ENCODE measurements around the gene MGME1. TPM values are rescaled to one million over a fixed set of nuclear protein-coding genes. Genes with fewer than 3 reads are reported as not detected.

Gene MGME1
- total and polyA plus RNA-seq, 2 of the 13 experiments (the other 11 are each of a cell fraction or from before 2014, with no cell fraction given) = 36.7 to 66.6 TPM

GRCh38 chr20:17958373-17959256 lies 10.2 kb upstream of the MGME1 start (continued):
- TF ChIP-seq, protein P1, sequence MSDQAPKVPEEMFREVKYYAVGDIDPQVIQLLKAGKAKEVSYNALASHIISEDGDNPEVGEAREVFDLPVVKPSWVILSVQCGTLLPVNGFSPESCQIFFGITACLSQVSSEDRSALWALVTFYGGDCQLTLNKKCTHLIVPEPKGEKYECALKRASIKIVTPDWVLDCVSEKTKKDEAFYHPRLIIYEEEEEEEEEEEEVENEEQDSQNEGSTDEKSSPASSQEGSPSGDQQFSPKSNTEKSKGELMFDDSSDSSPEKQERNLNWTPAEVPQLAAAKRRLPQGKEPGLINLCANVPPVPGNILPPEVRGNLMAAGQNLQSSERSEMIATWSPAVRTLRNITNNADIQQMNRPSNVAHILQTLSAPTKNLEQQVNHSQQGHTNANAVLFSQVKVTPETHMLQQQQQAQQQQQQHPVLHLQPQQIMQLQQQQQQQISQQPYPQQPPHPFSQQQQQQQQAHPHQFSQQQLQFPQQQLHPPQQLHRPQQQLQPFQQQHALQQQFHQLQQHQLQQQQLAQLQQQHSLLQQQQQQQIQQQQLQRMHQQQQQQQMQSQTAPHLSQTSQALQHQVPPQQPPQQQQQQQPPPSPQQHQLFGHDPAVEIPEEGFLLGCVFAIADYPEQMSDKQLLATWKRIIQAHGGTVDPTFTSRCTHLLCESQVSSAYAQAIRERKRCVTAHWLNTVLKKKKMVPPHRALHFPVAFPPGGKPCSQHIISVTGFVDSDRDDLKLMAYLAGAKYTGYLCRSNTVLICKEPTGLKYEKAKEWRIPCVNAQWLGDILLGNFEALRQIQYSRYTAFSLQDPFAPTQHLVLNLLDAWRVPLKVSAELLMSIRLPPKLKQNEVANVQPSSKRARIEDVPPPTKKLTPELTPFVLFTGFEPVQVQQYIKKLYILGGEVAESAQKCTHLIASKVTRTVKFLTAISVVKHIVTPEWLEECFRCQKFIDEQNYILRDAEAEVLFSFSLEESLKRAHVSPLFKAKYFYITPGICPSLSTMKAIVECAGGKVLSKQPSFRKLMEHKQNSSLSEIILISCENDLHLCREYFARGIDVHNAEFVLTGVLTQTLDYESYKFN (CRISPR knock-in tag; conservative IDR thresholded peaks at IDR 0.05) = peak; percentile 77
- no peak for TF ChIP-seq HOXA5 (CRISPR knock-in tag; IDR thresholded peaks at IDR 0.05)

GRCh38 chr20:17959257-17959627 lies 9.6 kb upstream of the MGME1 start:
- DNase-seq (ENCODE audit: low spot score) (no peak), ATAC-seq (peak; percentile 0; the same call in 2 of the 3 replicates), FAIRE-seq (no peak)
- H3K27me3 ChIP-seq (ENCODE audit: control insufficient read depth in 1 of 2, insufficient read depth in 2 of 2, low read length in 2 of 2) = no peaks in the 10 kb centered on the region
- H3K4me1 ChIP-seq (ENCODE audit: insufficient read depth, low read length) = peaks cover 100% of the 10 kb centered on the region
- H3K4me2 ChIP-seq (ENCODE audit: low read depth, low read length) = peak overlapping the region; percentile 95
- CTCF ChIA-PET (ENCODE audit: low intra/inter-chr PET ratio, low total read pairs) = no interaction called here
- H3K9ac ChIP-seq (ENCODE audit: insufficient read depth, low read depth, low read length) = peak overlapping the region; percentile 42
- peaks cover 99% of the 10 kb centered on the region for H3K79me2 ChIP-seq (ENCODE audit: insufficient read depth, low read length)
- intact Hi-C loops (cut with micrococcal nuclease; ENCODE audit: unreplicated experiment) (loop anchor here (1.0 to 2.0 kb wide), 2 partner anchors 9 to 38 kb away; partner anchors contain the start of gene SNX5), in situ Hi-C loops (cut with HindIII; ENCODE audit: extremely low pct_ligation_motif_present, low pct_unique_long_range_greater_than_20kb) (no loop called here)
- TSS peak; percentile 0 for BruUV-seq (replicated peaks)
- POLR2A ChIA-PET = interaction anchor here (1.0 to 8.2 kb wide), 7 partner anchors 9 to 329 kb away, joined by 3 to 114 read pairs (median 4); partner anchors contain the start of genes MGME1, RRBP1, SNX5 and ZNF133
- no peaks in the 10 kb centered on the region for H3K9me3 ChIP-seq (ENCODE audit: low read length)
- peak overlapping the region; percentile 11 to 58 (median 18); a peak in 5 of 6 replicates for H3K4me3 ChIP-seq (replicated peaks in 1 of 3; ENCODE audit: insufficient read depth in 1 of 3, low read depth in 2 of 3, low read length in 3 of 3)
- peak overlapping the region; percentile 97 for H3K27ac ChIP-seq (ENCODE audit: extremely low read length, insufficient read depth, low read length)
- H2AFZ ChIP-seq (ENCODE audit: low read length) = no peak overlapping the region
- H3K36me3 ChIP-seq (replicated peaks in 1 of 2; ENCODE audit: control insufficient read depth in 1 of 2, insufficient read depth in 2 of 2, low read length in 2 of 2) = peaks cover 21 to 36% of the 10 kb centered on the region in 2 experiments
- H4K20me1 ChIP-seq (ENCODE audit: insufficient read depth, low read length) = peaks cover 98% of the 10 kb centered on the region
- WGBS (ENCODE audit: low lambda C conversion rate) = 29% methylated on average over 5 of the region's 5 CpGs
- TF ChIP-seq SATB2 (CRISPR knock-in tag; IDR thresholded peaks at IDR 0.05) (peak; percentile 16; the same call in 1 of the 2 replicates), TCF7 (IDR thresholded peaks at IDR 0.05; ENCODE audit: low read depth) (0 out of 2 replicates have a peak, but pooled peaks have one; percentile 25), SNAI1 (CRISPR knock-in tag; IDR thresholded peaks at IDR 0.05; ENCODE audit: borderline replicate concordance) (0 out of 2 replicates have a peak, but pooled peaks have one; percentile 49), NFKB2 (CRISPR knock-in tag; IDR thresholded peaks at IDR 0.05; ENCODE audit: borderline replicate concordance) (no peak), MAFG (CRISPR knock-in tag; IDR thresholded peaks at IDR 0.05) (0 out of 2 replicates have a peak, but pooled peaks have one; percentile 12), ZNF354B (CRISPR knock-in tag; IDR thresholded peaks at IDR 0.05) (no peak), RFXANK (CRISPR knock-in tag; IDR thresholded peaks at IDR 0.05) (no peak), ZBTB46 (CRISPR knock-in tag; IDR thresholded peaks at IDR 0.05; ENCODE audit: borderline replicate concordance) (no peak), STAT5B (CRISPR knock-in tag; IDR thresholded peaks at IDR 0.05) (no peak), NONO (IDR thresholded peaks at IDR 0.05) (no peak), NONO (CRISPR knock-in tag; conservative IDR thresholded peaks at IDR 0.05) (no peak), MTF2 (CRISPR knock-in tag; IDR thresholded peaks at IDR 0.05; ENCODE audit: borderline replicate concordance) (0 out of 2 replicates have a peak, but pooled peaks have one; percentile 37)
- TF ChIP-seq, protein P2, sequence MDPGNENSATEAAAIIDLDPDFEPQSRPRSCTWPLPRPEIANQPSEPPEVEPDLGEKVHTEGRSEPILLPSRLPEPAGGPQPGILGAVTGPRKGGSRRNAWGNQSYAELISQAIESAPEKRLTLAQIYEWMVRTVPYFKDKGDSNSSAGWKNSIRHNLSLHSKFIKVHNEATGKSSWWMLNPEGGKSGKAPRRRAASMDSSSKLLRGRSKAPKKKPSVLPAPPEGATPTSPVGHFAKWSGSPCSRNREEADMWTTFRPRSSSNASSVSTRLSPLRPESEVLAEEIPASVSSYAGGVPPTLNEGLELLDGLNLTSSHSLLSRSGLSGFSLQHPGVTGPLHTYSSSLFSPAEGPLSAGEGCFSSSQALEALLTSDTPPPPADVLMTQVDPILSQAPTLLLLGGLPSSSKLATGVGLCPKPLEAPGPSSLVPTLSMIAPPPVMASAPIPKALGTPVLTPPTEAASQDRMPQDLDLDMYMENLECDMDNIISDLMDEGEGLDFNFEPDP (CRISPR knock-in tag; conservative IDR thresholded peaks at IDR 0.05) = peak; percentile 86; the same call in 1 of the 2 replicates

Data from HepG2 (cell line).